Vagina (tissue), 2 donors: ENCODE data around the gene CCDC180.

Source experiments
- CTCF ChIP-seq, 3 experiments: fragments of 450-650 bp in 2 of 3; fragments of 200-600 bp in 1 of 3; sonication (generic) in 1 of 3; IDR thresholded peaks; one replicate each; pipeline ENCODE4 v1.5.1; 2017 to 2019; ENCODE audit warnings: antibody characterized with exemption in 3 of 3, mild to moderate bottlenecking in 2 of 3, moderate library complexity in 2 of 3
- POLR2AphosphoS5 ChIP-seq, 2 donors: sonication (generic); formaldehyde crosslinking; IDR thresholded peaks; one replicate each; pipeline ENCODE4 v1.9.0; 2017; ENCODE audit warnings: antibody characterized with exemption in 2 of 2, mild to moderate bottlenecking in 2 of 2, low read depth in 1 of 2; ENCODE audit not compliant: insufficient read depth in 1 of 2

- TF ChIP-seq POLR2AphosphoS5 (IDR thresholded peaks at IDR 0.05; ENCODE audit: insufficient read depth in 1 of 2, low read depth in 1 of 2) = no peak
- TF ChIP-seq CTCF (IDR thresholded peaks at IDR 0.05) = no peak
Observed at GRCh38 chr9:97354637-97355036, 47.2 kb downstream of the CCDC180 start.
